ENCODE measurements around the gene SSBP3.

GRCh38 chr1:54225986-54226559 is 180.1 kb downstream of the SSBP3 start:
- TF ChIP-seq CTCF (conservative IDR thresholded peaks at IDR 0.05; ENCODE audit: low read depth in 2 of 2) (no peak), REST (IDR thresholded peaks at IDR 0.05; ENCODE audit: unreplicated experiment) (no peak), EZH2 (IDR thresholded peaks at IDR 0.05; ENCODE audit: low read depth, unreplicated experiment) (no peak), POLR2AphosphoS5 (IDR thresholded peaks at IDR 0.05; ENCODE audit: low read depth) (no peak), CREB1 (CRISPR knock-in tag; IDR thresholded peaks at IDR 0.05; ENCODE audit: low read depth) (no peak), EZH2phosphoT487 (IDR thresholded peaks at IDR 0.05; ENCODE audit: unreplicated experiment) (no peak), ETS1 (IDR thresholded peaks at IDR 0.05) (no peak)
